Measurements from ENCODE around the gene ZNF286A.

- no peak for TF ChIP-seq CTCF (IDR thresholded peaks at IDR 0.05)
- TF ChIP-seq POLR2A (IDR thresholded peaks at IDR 0.05), result no peak
These were observed 48.6 kb upstream of the ZNF286A start for GRCh38 chr17:15650741-15651582.
